ENCODE data around the gene TRERF1.

DNA sequence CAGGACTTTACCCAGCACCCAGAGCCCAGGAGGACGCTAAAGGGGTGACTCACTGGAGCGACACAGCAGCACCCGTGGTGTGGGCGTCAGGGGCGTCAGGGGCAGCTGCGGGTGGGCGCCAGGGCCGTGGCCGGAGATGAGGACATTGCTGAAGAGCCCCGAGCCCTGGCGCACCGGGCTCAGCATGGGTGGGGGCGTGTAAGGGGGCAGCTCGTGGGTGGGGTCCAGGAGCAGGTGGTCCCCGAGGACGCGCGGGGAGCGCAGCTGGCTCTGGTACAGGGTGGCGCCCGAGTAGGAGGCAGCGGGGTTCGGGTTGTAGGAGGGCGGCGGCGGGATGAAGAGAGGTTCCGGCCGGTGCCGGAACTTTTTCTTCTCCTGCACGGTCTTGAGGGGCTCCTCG, 192.4 kb downstream of the TRERF1 start:
- TF ChIP-seq, protein P1, sequence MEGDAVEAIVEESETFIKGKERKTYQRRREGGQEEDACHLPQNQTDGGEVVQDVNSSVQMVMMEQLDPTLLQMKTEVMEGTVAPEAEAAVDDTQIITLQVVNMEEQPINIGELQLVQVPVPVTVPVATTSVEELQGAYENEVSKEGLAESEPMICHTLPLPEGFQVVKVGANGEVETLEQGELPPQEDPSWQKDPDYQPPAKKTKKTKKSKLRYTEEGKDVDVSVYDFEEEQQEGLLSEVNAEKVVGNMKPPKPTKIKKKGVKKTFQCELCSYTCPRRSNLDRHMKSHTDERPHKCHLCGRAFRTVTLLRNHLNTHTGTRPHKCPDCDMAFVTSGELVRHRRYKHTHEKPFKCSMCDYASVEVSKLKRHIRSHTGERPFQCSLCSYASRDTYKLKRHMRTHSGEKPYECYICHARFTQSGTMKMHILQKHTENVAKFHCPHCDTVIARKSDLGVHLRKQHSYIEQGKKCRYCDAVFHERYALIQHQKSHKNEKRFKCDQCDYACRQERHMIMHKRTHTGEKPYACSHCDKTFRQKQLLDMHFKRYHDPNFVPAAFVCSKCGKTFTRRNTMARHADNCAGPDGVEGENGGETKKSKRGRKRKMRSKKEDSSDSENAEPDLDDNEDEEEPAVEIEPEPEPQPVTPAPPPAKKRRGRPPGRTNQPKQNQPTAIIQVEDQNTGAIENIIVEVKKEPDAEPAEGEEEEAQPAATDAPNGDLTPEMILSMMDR (conservative IDR thresholded peaks at IDR 0.05), result no peak
- TF ChIP-seq EZH2 (IDR thresholded peaks at IDR 0.05; ENCODE audit: low read depth), result no peak
